Lower lobe of right lung (tissue), 2 donors: Measurements from ENCODE around the gene MED10. TPM values are rescaled to one million over a fixed set of nuclear protein-coding genes. Genes with fewer than 3 reads are reported as not detected.

Experiments
- ATAC-seq, 2 donors: fragments of 200-7000 bp; cut with Tn5 transposase; one replicate each; pipeline ENCODE4 v1.9.1; 2020 to 2022; ENCODE audit warnings: mild to moderate bottlenecking in 2 of 2, moderate library complexity in 2 of 2
- DNase-seq: peaks from one replicate; pipeline ENCODE4 v3.0.0-alpha.2; 2020
- H3K27ac ChIP-seq: fragments of 200-600 bp; one replicate; pipeline ENCODE4 v1.8.0; 2022
- H3K27me3 ChIP-seq: fragments of 200-600 bp; one replicate; pipeline ENCODE4 v1.8.0; 2022; ENCODE audit warnings: low read depth
- H3K36me3 ChIP-seq: fragments of 200-600 bp; one replicate; pipeline ENCODE4 v1.8.0; 2022; ENCODE audit warnings: mild to moderate bottlenecking
- H3K4me1 ChIP-seq: fragments of 200-600 bp; one replicate; pipeline ENCODE4 v1.8.0; 2022
- H3K4me3 ChIP-seq: fragments of 200-600 bp; one replicate; pipeline ENCODE4 v1.8.0; 2022; ENCODE audit warnings: mild to moderate bottlenecking
- H3K9me3 ChIP-seq: fragments of 200-600 bp; one replicate; pipeline ENCODE4 v1.8.0; 2022
- intact Hi-C: fragments of 100-400 bp; cut with DNase I; formaldehyde crosslinking; loops from one replicate; pipeline ENCODE4 v1.11.0; 2022
- total RNA-seq: library from RNA; stranded (reverse); fragmentation: NEBNext Ultra II Directional; extraction: Animal tissue kit (Norgen Biotek cat#: 25700); gene quantifications from one replicate; pipeline ENCODE4 v1.2.1, GENCODE V29; 2021
- TF ChIP-seq, protein P1 (sequence below): fragments of 200-600 bp; IDR thresholded peaks from one replicate; pipeline ENCODE4 v1.8.0; 2022; ENCODE audit warnings: antibody characterized with exemption, mild to moderate bottlenecking
- donor health status: DM: no; HTN: yes; CAD: no; lungs with severe emphysema.

The MED10 gene
- total RNA-seq, 1 donor from 2014 or later, result 30.3 TPM

- Histone ChIP-seq H3K36me3 (no peaks in the 10 kb centered on the region), H3K9me3 (no peaks in the 10 kb centered on the region), H3K27me3 (peaks cover 16% of the 10 kb centered on the region), H3K4me3 (no peak overlapping the region), H3K4me1 (no peaks in the 10 kb centered on the region), H3K27ac (no peak overlapping the region)
- DNase-seq, result no peak
- no peak for ATAC-seq
- TF ChIP-seq, protein P1, sequence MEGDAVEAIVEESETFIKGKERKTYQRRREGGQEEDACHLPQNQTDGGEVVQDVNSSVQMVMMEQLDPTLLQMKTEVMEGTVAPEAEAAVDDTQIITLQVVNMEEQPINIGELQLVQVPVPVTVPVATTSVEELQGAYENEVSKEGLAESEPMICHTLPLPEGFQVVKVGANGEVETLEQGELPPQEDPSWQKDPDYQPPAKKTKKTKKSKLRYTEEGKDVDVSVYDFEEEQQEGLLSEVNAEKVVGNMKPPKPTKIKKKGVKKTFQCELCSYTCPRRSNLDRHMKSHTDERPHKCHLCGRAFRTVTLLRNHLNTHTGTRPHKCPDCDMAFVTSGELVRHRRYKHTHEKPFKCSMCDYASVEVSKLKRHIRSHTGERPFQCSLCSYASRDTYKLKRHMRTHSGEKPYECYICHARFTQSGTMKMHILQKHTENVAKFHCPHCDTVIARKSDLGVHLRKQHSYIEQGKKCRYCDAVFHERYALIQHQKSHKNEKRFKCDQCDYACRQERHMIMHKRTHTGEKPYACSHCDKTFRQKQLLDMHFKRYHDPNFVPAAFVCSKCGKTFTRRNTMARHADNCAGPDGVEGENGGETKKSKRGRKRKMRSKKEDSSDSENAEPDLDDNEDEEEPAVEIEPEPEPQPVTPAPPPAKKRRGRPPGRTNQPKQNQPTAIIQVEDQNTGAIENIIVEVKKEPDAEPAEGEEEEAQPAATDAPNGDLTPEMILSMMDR, result no peak
- intact Hi-C loops, result no loop called here
These were observed 11.7 kb upstream of the MED10 start for GRCh38 chr5:6389946-6390530.

DNA sequence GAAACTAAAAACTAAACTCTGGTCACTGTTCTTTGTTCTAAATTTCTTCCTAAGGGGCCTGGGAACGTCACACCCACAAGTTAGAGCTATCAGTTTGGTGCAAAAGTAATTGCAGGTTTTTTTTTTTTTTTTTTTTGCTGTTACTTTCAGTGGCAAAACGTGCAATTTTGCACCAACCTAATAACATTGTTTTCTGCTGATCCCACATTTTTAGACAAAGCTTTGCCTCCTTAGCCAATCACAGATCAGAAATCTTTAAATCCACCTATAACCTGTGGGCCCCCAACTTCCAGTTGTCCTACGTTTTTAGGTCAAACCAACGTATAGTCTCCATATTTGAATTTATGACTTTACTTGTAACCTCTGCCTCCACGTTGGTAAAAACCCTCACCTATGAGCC is 11.1 kb upstream of the MED10 start:
- no peaks in the 10 kb centered on the region for H3K36me3 ChIP-seq
- peaks cover 16% of the 10 kb centered on the region for H3K27me3 ChIP-seq
- H3K9me3 ChIP-seq, result no peaks in the 10 kb centered on the region
- H3K4me1 ChIP-seq, result no peaks in the 10 kb centered on the region
- DNase-seq (no peak), ATAC-seq (no peak)
- no peak overlapping the region for H3K27ac ChIP-seq
- H3K4me3 ChIP-seq, result no peak overlapping the region
- TF ChIP-seq, protein P1, result no peak
- intact Hi-C loops, result no loop called here

- no peak for ATAC-seq
These were observed 9.6 kb upstream of the MED10 start for GRCh38 chr5:6387970-6388369.

GRCh38 chr5:6386271-6386670 is 7.9 kb upstream of the MED10 start:
- H3K27me3 ChIP-seq, result peaks cover 10% of the 10 kb centered on the region
- no peak overlapping the region for H3K4me3 ChIP-seq
- TF ChIP-seq, protein P1, result no peak
- H3K4me1 ChIP-seq, result no peaks in the 10 kb centered on the region
- ATAC-seq (no peak), DNase-seq (no peak)
- H3K9me3 ChIP-seq, result no peaks in the 10 kb centered on the region
- no peaks in the 10 kb centered on the region for H3K36me3 ChIP-seq
- H3K27ac ChIP-seq, result no peak overlapping the region
- intact Hi-C loops, result no loop called here

More at GRCh38 chr5:6387970-6388369, 9.6 kb upstream of the MED10 start:
- DNase-seq, result no peak
- H3K27ac ChIP-seq, result no peak overlapping the region
- H3K36me3 ChIP-seq, result no peaks in the 10 kb centered on the region
- no peaks in the 10 kb centered on the region for H3K4me1 ChIP-seq
- intact Hi-C loops, result no loop called here
- TF ChIP-seq, protein P1, result no peak
- no peak overlapping the region for H3K4me3 ChIP-seq
- peaks cover 20% of the 10 kb centered on the region for H3K27me3 ChIP-seq
- H3K9me3 ChIP-seq, result no peaks in the 10 kb centered on the region

DNA sequence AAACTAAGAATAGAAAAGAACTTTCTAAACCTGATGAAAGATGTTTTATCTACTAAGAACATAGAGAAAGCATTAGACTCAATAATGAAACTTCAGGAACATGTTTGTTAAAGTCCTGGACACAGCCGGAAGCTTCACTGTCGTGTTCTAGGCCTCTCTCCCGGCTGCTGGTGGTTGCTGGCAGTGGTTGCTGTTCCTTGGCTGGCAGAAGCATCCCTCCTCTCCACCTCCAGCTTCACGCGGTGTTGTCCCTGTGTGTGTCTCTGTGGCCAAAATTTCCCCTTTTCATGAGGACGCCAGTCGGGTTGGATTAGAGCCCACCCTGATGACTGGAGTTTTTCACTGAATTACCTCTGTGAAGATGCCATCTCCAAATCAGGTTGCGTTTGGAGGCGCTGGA is 6.5 kb upstream of the MED10 start:
- no peaks in the 10 kb centered on the region for H3K9me3 ChIP-seq

More for the DNA sequence above, 6.5 kb upstream of the MED10 start:
- Histone ChIP-seq H3K36me3 (no peaks in the 10 kb centered on the region), H3K4me1 (no peaks in the 10 kb centered on the region), H3K27me3 (peaks cover 10% of the 10 kb centered on the region), H3K27ac (no peak overlapping the region), H3K4me3 (no peak overlapping the region)
- intact Hi-C loops, result no loop called here
- ATAC-seq (no peak), DNase-seq (no peak)
- TF ChIP-seq, protein P1, result no peak
